H1 (cell line): ENCODE results near the gene HCK.

Experiments used
- BCL11A ChIP-seq, 2 experiments: IDR thresholded peaks; one replicate each; pipeline ENCODE4 v1.6.1; 2011; ENCODE audit warnings: low read depth in 2 of 2, low read length in 2 of 2, mild to moderate bottlenecking in 2 of 2
- CHD1 ChIP-seq: IDR thresholded peaks from 2 replicates; pipeline ENCODE4 v1.6.1; 2012; ENCODE audit warnings: low read depth, low read length, improper control_type of control experiment
- CTCF ChIP-seq, 3 experiments: IDR thresholded peaks; 1 replicate in 2 of 3; 2 replicates in 1 of 3; pipeline versions ENCODE4 v1.5.1 to v1.6.1; 2011; ENCODE audit warnings: low read length in 3 of 3, mild to moderate bottlenecking in 3 of 3, inconsistent platforms in 2 of 3, low read depth in 1 of 3, moderate library complexity in 1 of 3; ENCODE audit not compliant: insufficient read depth in 1 of 3; ENCODE audit errors: control extremely low read depth in 1 of 3
- HDAC6 ChIP-seq: IDR thresholded peaks from one replicate; pipeline ENCODE4 v1.7.1; 2012; ENCODE audit warnings: low read depth, mild to moderate bottlenecking, inconsistent platforms, low read length, moderate library complexity
- MAX ChIP-seq: IDR thresholded peaks from 2 replicates; pipeline ENCODE4 v1.6.1; 2012; ENCODE audit warnings: inconsistent platforms
- POLR2A ChIP-seq, 2 experiments: IDR thresholded peaks; 1 replicate in 1 of 2; 2 replicates in 1 of 2; pipeline ENCODE4 v1.6.1; 2011; ENCODE audit warnings: low read depth in 2 of 2, low read length in 2 of 2, mild to moderate bottlenecking in 2 of 2; ENCODE audit errors: control extremely low read depth in 1 of 2
- RAD21 ChIP-seq, 2 experiments: IDR thresholded peaks in 1 of 2; conservative IDR thresholded peaks in 1 of 2; 2 replicates each; pipeline ENCODE4 v1.6.1; 2011; ENCODE audit warnings: low read depth in 2 of 2, low read length in 2 of 2, improper control_type of control experiment in 1 of 2, inconsistent platforms in 1 of 2, mild to moderate bottlenecking in 1 of 2, moderate library complexity in 1 of 2
- RBBP5 ChIP-seq: IDR thresholded peaks from 2 replicates; pipeline ENCODE4 v1.7.1; 2012; ENCODE audit warnings: low read depth, mild to moderate bottlenecking, inconsistent platforms, low read length, moderate library complexity, borderline replicate concordance
- RFX5 ChIP-seq: IDR thresholded peaks from 2 replicates; pipeline ENCODE4 v1.6.1; 2011; ENCODE audit warnings: low read depth, low read length, improper control_type of control experiment, borderline replicate concordance
- TBP ChIP-seq: IDR thresholded peaks from 2 replicates; pipeline ENCODE4 v1.6.1; 2011; ENCODE audit warnings: low read depth, low read length, improper control_type of control experiment
- ZNF274 ChIP-seq: IDR thresholded peaks from 2 replicates; pipeline ENCODE4 v1.7.0; 2012; ENCODE audit warnings: low read length, borderline replicate concordance; ENCODE audit errors: extremely low read depth

- TF ChIP-seq CTCF (IDR thresholded peaks at IDR 0.05; ENCODE audit: control extremely low read depth in 1 of 3, insufficient read depth in 1 of 3, low read depth in 1 of 3, low read length in 3 of 3) (no peak), MAX (no peak; the same call in 1 of the 2 replicates), RBBP5 (no peak), POLR2A (IDR thresholded peaks at IDR 0.05; ENCODE audit: control extremely low read depth in 1 of 2, low read depth in 2 of 2, low read length in 2 of 2) (no peak), ZNF274 (no peak), TBP (no peak), RAD21 (IDR thresholded peaks at IDR 0.05 in 1 of 2, conservative IDR thresholded peaks at IDR 0.05 in 1 of 2; ENCODE audit: low read depth in 2 of 2, low read length in 2 of 2) (no peak), HDAC6 (no peak), CHD1 (no peak), BCL11A (IDR thresholded peaks at IDR 0.05; ENCODE audit: low read depth in 2 of 2, low read length in 2 of 2) (no peak), RFX5 (no peak)
Measured at GRCh38 chr20:32019563-32020463, 32.2 kb upstream of the HCK start.
